SK-N-SH (cell line): ENCODE data around the gene KCNG4. TPM values are rescaled to one million over a fixed set of nuclear protein-coding genes. Genes with fewer than 3 reads are reported as not detected.

Experiments
- CTCF ChIA-PET: fragments of 300-600, 350-600 bp; formaldehyde crosslinking; extraction: SDS; loops from one replicate; lab custom pipeline; 2021; lab: Yijun Ruan, JAX
- POLR2A ChIA-PET: fragments of 350-600 bp; sonication (Branson Sonifier 250); formaldehyde crosslinking; extraction: SDS; loops from one replicate; lab custom pipeline; 2020; ENCODE audit warnings: antibody characterized with exemption, inconsistent platforms; lab: Yijun Ruan, JAX
- DNase-seq: peaks from one replicate; pipeline ENCODE4 v3.0.0; 2012
- H2AFZ ChIP-seq: fragments of 200-600 bp; sonication (generic); 2 replicates; pipeline ENCODE4 v1.8.1; 2016; ENCODE audit warnings: antibody characterized with exemption, mild to moderate bottlenecking, low read depth
- H3F3A ChIP-seq: fragments of 200-600 bp; sonication (generic); replicated peaks from 2 replicates; pipeline ENCODE3; 2016; ENCODE audit warnings: antibody characterized with exemption, mild to moderate bottlenecking; ENCODE audit not compliant: insufficient read depth
- H3K27ac ChIP-seq, 2 experiments: fragments of 200-500 bp in 1 of 2; fragments of 200-600 bp in 1 of 2; sonication (Bioruptor generic) in 1 of 2; sonication (generic), shearing (Covaris generic) in 1 of 2; 2 replicates each; pipeline versions ENCODE4 v1.5.1 to v1.6.1; 2014 to 2016; ENCODE audit warnings: low read depth in 2 of 2, inconsistent platforms in 1 of 2, low read length in 1 of 2, mild to moderate bottlenecking in 1 of 2, mixed read lengths in 1 of 2
- H3K27me3 ChIP-seq: fragments of 200-600 bp; sonication (generic), shearing (Covaris generic); 2 replicates; pipeline ENCODE4 v1.6.1; 2016; ENCODE audit warnings: mixed run types; ENCODE audit not compliant: insufficient read depth
- H3K36me3 ChIP-seq, 2 experiments: fragments of 200-500 bp in 1 of 2; fragments of 200-600 bp in 1 of 2; sonication (Bioruptor generic) in 1 of 2; sonication (generic) in 1 of 2; replicated peaks in 1 of 2; 2 replicates each; pipeline versions ENCODE3 to v1.5.1; 2014 to 2016; ENCODE audit warnings: low read length in 1 of 2, mild to moderate bottlenecking in 1 of 2; ENCODE audit not compliant: insufficient read depth in 2 of 2, control insufficient read depth in 1 of 2
- H3K4me1 ChIP-seq, 2 experiments: fragments of 200-500 bp in 1 of 2; fragments of 200-600 bp in 1 of 2; sonication (Bioruptor generic) in 1 of 2; sonication (generic), shearing (Covaris generic) in 1 of 2; 2 replicates each; pipeline versions ENCODE4 v1.5.1 to v1.6.1; 2014 to 2016; ENCODE audit warnings: low read depth in 1 of 2, low read length in 1 of 2, mixed run types in 1 of 2; ENCODE audit not compliant: insufficient read depth in 2 of 2, control insufficient read depth in 1 of 2
- H3K4me2 ChIP-seq: fragments of 200-600 bp; sonication (generic), shearing (Covaris generic); 2 replicates; pipeline ENCODE4 v1.6.1; 2017; ENCODE audit warnings: mixed run types
- H3K4me3 ChIP-seq, 2 experiments: fragments of 200-500 bp in 1 of 2; fragments of 200-600 bp in 1 of 2; sonication (Bioruptor generic) in 1 of 2; sonication (generic), shearing (Covaris generic) in 1 of 2; 2 replicates each; pipeline versions ENCODE4 v1.5.1 to v1.8.1; 2014 to 2016; ENCODE audit warnings: low read depth in 2 of 2, inconsistent platforms in 1 of 2, low read length in 1 of 2, mild to moderate bottlenecking in 1 of 2, mixed read lengths in 1 of 2, moderate library complexity in 1 of 2
- H3K79me2 ChIP-seq: fragments of 200-600 bp; sonication (generic); 2 replicates; pipeline ENCODE4 v1.8.1; 2017; ENCODE audit warnings: mild to moderate bottlenecking; ENCODE audit not compliant: insufficient read depth
- H3K9ac ChIP-seq: fragments of 200-600 bp; sonication (generic); 2 replicates; pipeline ENCODE4 v1.6.1; 2017; ENCODE audit warnings: mixed run types
- H3K9me2 ChIP-seq: fragments of 200-600 bp; sonication (generic); 2 replicates; pipeline ENCODE4 v1.6.1; 2017; ENCODE audit warnings: mixed run types
- H3K9me3 ChIP-seq: fragments of 200-600 bp; sonication (generic); 2 replicates; pipeline ENCODE4 v1.6.1; 2017; ENCODE audit warnings: mixed run types, mild to moderate bottlenecking, moderate library complexity
- H4K20me1 ChIP-seq: fragments of 200-600 bp; sonication (generic); 2 replicates; pipeline ENCODE4 v1.6.1; 2017; ENCODE audit warnings: mild to moderate bottlenecking, mixed run types; ENCODE audit not compliant: insufficient read depth
- EP300 ChIP-seq, 2 experiments: IDR thresholded peaks; 2 replicates each; pipeline versions ENCODE4 v1.4.0 to v1.6.1; 2012; ENCODE audit warnings: borderline replicate concordance in 1 of 2, low read depth in 1 of 2, low read length in 1 of 2
- EZH2phosphoT487 ChIP-seq: fragments of 200-600 bp; sonication (generic); IDR thresholded peaks from 2 replicates; pipeline ENCODE4 v1.6.1; 2017; ENCODE audit warnings: low read depth, mixed run types, mild to moderate bottlenecking, antibody characterized with exemption, moderate library complexity, borderline replicate concordance
- FOXM1 ChIP-seq: IDR thresholded peaks from 2 replicates; pipeline ENCODE4 v1.4.0; 2012; ENCODE audit warnings: low read depth, mild to moderate bottlenecking
- JUND ChIP-seq: IDR thresholded peaks from 2 replicates; pipeline ENCODE4 v1.4.0; 2012
- NFIC ChIP-seq: IDR thresholded peaks from 2 replicates; pipeline ENCODE4 v1.4.0; 2012; ENCODE audit warnings: borderline replicate concordance
- POLR2AphosphoS5 ChIP-seq: IDR thresholded peaks from 2 replicates; pipeline ENCODE4 v1.6.1; 2012; ENCODE audit warnings: low read depth, low read length
- RCOR1 ChIP-seq: fragments of 150-350 bp; IDR thresholded peaks from 2 replicates; pipeline ENCODE4 v1.6.1; 2017; ENCODE audit warnings: antibody characterized with exemption, low read length
- RFX5 ChIP-seq: IDR thresholded peaks from 2 replicates; pipeline ENCODE4 v1.6.1; 2012; ENCODE audit warnings: mild to moderate bottlenecking, improper control_type of control experiment, low read length
- TAF1 ChIP-seq: IDR thresholded peaks from 2 replicates; pipeline ENCODE4 v1.6.1; 2012; ENCODE audit warnings: low read depth, mild to moderate bottlenecking, low read length, moderate library complexity, borderline replicate concordance
- TEAD4 ChIP-seq: IDR thresholded peaks from 2 replicates; pipeline ENCODE4 v1.4.0; 2012; ENCODE audit warnings: mild to moderate bottlenecking, borderline replicate concordance; ENCODE audit not compliant: insufficient read depth
- USF1 ChIP-seq: IDR thresholded peaks from 2 replicates; pipeline ENCODE4 v1.4.0; 2012; ENCODE audit warnings: low read depth, borderline replicate concordance
- YY1 ChIP-seq: IDR thresholded peaks from 2 replicates; pipeline ENCODE4 v1.4.0; 2012; ENCODE audit warnings: low read depth, mild to moderate bottlenecking
- WGBS: methylation state at CpG from one replicate; pipeline ENCODE4 v1.1.6; 2017; ENCODE audit warnings: low lambda C conversion rate; 5-methylcytosine and 5-hydroxymethylcytosine counted together
- polyA plus RNA-seq, 3 experiments: library from polyadenylated mRNA; depleted of rRNA; stranded (reverse); fragments of >200 nt; gene quantifications; 2 replicates each; pipeline ENCODE4 v1.2.3, GENCODE V29; 2012

The KCNG4 gene
- polyA plus RNA-seq, 1 of the 3 experiments (the other 2 are of a cell fraction), result not detected

GRCh38 chr16:84181144-84181915 is 58.5 kb downstream of the KCNG4 start:
- H3K9me3 ChIP-seq, result no peaks in the 10 kb centered on the region
- H3K9me2 ChIP-seq, result no peaks in the 10 kb centered on the region
- H3K4me1 ChIP-seq, result peaks cover 0 to 11% of the 10 kb centered on the region in 2 experiments; a peak in 1 of 4 replicates
- no peak overlapping the region for H3K27ac ChIP-seq
- 0 out of 2 replicates have a peak, but pooled peaks cover 5% of the 10 kb centered on the region for H4K20me1 ChIP-seq
- TF ChIP-seq POLR2AphosphoS5 (no peak), NFIC (no peak), TEAD4 (no peak), RCOR1 (no peak), EZH2phosphoT487 (no peak), EP300 (IDR thresholded peaks at IDR 0.05; ENCODE audit: borderline replicate concordance in 1 of 2, low read depth in 1 of 2, low read length in 1 of 2) (no peak), YY1 (no peak), USF1 (no peak), JUND (no peak), RFX5 (no peak)
- H3K4me2 ChIP-seq, result no peak overlapping the region
- no peaks in the 10 kb centered on the region for H3K27me3 ChIP-seq
- H3K36me3 ChIP-seq, result peaks cover 0 to 65% of the 10 kb centered on the region in 2 experiments
- H3K79me2 ChIP-seq, result peaks cover 28% of the 10 kb centered on the region
- CTCF ChIA-PET, result interaction anchor here (1.0 to 1.2 kb wide), 2 partner anchors 98 to 115 kb away, joined by 3 to 6 read pairs; no protein-coding TSS in a partner anchor
- POLR2A ChIA-PET, result no interaction called here
- 93% methylated on average over 3 of the region's 41 CpGs for WGBS
- DNase-seq, result no peak
- no peak overlapping the region for H3K4me3 ChIP-seq
- no peak overlapping the region for H3K9ac ChIP-seq
- H2AFZ ChIP-seq, result no peak overlapping the region
- no peaks in the 10 kb centered on the region for H3F3A ChIP-seq

- peaks cover 21% of the 10 kb centered on the region for H3K79me2 ChIP-seq
- CTCF ChIA-PET, result interaction anchor here (1.1 to 1.2 kb wide), 2 partner anchors 15 to 16 kb away, joined by 3 to 4 read pairs; no protein-coding TSS in a partner anchor
- H3K27ac ChIP-seq, result no peak overlapping the region
- WGBS, result 88% methylated on average over 17 of the region's 21 CpGs
- H3K4me1 ChIP-seq, result peaks cover 0 to 9% of the 10 kb centered on the region in 2 experiments; a peak in 1 of 4 replicates
- 0 out of 2 replicates have a peak, but pooled peaks cover 5% of the 10 kb centered on the region for H4K20me1 ChIP-seq
- no peaks in the 10 kb centered on the region for H3K9me3 ChIP-seq
- H3F3A ChIP-seq, result no peaks in the 10 kb centered on the region
- no peak overlapping the region for H3K9ac ChIP-seq
- H3K27me3 ChIP-seq, result no peaks in the 10 kb centered on the region
- POLR2A ChIA-PET, result no interaction called here
- H3K9me2 ChIP-seq, result no peaks in the 10 kb centered on the region
- H3K4me3 ChIP-seq, result no peak overlapping the region
- peaks cover 0 to 65% of the 10 kb centered on the region in 2 experiments for H3K36me3 ChIP-seq
- no peak for DNase-seq
- no peak for TF ChIP-seq FOXM1
- no peak for TF ChIP-seq TAF1
- TF ChIP-seq TEAD4, result no peak
- TF ChIP-seq EP300 (IDR thresholded peaks at IDR 0.05; ENCODE audit: borderline replicate concordance in 1 of 2, low read depth in 1 of 2, low read length in 1 of 2), result no peak
- no peak overlapping the region for H3K4me2 ChIP-seq
- no peak overlapping the region for H2AFZ ChIP-seq
Measured at GRCh38 chr16:84180519-84181140, 59.2 kb downstream of the KCNG4 start.
